GM21360 (cell line): ENCODE data around the gene SRSF7.
"Not testable (repeated sequence)": the region's sequence is repeated elsewhere in the genome, so short reads cannot be mapped to it uniquely, and the experiment has no call there.

Experiments
- ATAC-seq: cut with Tn5 transposase; IDR thresholded peaks from one replicate; pipeline ENCODE4 v1.9.1; 2021; ENCODE audit warnings: mild to moderate bottlenecking, moderate library complexity; ENCODE audit not compliant: unreplicated experiment

Gene SRSF7

DNA sequence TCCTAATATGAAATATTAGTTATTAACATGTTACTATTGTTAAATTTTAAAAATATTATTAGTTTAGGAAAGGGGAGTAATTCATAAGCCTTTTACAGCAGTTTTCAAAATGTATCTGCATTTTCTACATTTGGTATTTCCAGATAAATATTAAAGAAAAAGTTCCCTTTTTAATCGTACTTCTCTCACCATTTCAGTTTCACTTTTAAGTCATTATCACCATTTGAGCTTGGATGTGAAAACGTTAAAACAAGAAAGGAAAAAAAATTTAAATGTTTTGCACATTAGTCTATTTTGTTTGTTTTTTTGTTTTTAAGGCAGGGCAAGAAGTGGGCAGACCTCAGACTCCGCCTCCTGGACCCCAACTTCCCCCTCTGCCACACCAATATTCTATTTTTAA, 3.3 kb upstream of the SRSF7 start:
- no peak for ATAC-seq

- ATAC-seq = no peak
Observed at GRCh38 chr2:38754049-38754448, 2.9 kb upstream of the SRSF7 start.

DNA sequence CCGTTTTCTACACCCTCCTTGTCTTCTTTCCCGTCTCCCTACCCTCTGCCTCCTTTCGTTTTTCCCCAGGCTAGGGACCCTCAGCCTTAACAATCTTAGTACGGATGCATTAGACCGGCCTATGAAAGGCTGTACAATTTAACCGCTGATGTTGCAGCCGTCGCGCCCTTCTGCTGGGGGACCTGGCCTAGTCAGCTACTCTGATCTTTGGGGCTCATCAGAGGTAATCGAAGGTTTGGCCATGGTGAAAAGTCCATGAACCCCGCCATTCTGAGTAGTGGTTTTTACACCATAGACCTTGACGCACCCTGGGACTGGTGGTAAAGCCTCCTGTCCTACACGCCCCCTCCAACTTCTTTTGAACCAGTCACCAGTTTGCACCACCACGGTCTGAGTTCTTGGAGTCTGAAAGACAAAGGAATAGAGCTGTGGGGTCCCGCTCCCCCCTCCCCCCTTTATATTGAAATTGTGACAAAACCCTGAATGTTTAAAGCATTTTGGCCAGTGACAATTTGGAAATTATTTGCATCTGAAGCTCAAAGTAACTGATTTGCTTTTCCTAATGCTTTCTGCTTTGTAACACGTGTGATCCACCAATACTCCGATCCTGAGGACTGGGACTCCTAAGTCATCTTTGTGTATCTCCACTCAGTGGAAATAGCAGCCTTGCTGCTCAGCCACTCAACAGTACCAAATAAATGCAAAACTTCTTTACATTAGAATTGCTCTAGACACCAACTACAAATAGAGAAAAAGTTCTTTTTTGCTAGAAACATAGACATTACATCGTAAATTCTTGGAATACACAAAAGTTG, 642 bp upstream of the SRSF7 start:
- peak; percentile 4 for ATAC-seq

GRCh38 chr2:38750011-38750890, 910 bp downstream of the SRSF7 start:
- ATAC-seq = peak; percentile 38

DNA sequence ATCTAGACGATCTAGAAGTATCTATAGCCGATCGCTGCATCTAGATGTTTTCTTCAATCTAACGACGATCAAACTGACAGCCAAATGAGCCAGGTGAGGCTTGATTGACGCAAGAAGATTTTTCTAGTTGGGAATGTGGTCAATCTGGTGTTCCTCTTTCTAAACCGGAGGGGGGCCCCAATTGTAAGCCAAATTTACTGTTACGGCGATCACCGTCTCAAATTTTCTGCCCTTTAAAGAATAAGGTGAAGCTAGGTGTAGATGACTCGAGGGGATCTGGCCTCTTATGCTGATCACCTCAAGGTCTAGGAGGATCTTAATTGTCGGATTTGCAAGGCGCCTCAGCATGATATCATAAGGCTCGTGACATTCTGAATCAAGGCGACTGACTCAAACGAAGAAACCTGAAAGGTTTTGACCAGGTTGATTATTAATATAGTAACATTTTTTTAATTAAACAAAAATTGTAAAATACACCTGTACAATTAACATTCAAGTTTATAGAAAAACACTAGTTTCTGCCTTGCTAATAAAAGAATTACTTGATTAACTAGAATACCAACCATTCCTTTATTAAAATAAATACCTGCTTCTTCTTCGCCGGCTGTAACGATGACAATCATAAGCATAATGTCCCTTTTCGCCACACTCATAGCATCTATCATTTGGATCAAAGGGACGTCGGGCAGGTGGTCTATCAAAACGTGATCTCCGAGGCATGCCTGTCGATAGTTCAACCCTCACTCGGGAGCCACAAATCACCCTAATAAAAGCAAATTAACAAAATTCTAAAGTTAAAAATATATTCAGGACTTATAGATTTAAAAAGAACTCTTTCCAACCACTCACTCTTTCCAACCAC, 2.0 kb downstream of the SRSF7 start:
- no peak for ATAC-seq

DNA sequence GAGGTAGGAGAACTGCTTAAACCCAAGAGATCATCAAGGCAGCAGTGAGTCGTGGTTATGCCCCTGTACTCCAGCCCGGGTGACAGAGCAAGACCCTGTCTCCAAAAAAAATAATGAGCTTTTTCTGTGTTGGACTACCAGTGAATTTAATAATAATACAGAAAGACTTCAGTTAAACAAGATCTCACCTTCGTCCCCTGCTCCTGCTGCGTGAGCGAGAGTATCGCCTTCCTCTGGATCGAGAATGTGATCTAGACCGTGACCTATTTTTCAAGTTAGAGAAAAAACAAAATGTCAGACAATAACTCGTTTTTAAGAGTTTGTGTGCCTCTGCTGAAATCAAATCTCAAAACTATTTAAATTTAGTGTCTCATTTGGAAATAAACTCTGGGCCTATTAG, 2.8 kb downstream of the SRSF7 start:
- no peak for ATAC-seq

- no peak for ATAC-seq
Observed at GRCh38 chr2:38747819-38748218, 3.3 kb downstream of the SRSF7 start.

- no peak for ATAC-seq
Observed at GRCh38 chr2:38747007-38747424, 4.1 kb downstream of the SRSF7 start.

GRCh38 chr2:38745267-38745666, 5.9 kb downstream of the SRSF7 start:
- ATAC-seq = no peak

GRCh38 chr2:38744399-38744780, 6.8 kb downstream of the SRSF7 start:
- no peak for ATAC-seq

DNA sequence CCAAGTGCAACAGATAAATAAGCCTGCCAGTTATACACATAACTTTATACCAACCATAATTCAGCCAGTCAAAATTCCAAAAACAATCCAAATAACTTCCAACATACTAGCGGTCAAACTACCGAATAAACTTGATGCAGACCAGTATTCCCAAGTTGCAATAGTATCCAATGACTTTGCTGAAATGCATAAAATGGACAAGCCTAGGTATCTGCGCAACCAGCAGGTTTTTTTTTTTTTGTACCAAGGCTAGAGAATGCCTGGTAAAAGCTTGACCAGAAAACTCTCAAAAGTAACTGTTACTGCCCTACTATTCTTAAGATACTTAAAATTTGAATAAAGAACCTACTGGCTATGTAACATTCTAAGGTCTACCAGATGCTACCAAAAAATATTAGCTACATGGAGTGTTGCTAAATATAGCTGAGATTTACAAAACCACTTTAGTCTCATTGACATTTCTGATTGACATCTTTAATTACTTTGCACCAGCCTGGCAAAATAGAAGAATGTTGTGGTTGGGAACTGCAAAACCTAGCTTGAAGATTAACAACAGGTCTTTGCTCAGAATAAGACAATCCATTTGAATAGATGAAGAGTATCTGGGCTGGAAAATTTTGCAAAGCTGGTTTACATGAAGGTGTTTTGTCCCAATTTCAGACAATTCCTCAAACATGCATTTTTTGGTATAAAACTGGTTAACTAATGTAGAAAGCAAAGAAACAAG, 7.3 kb downstream of the SRSF7 start:
- ATAC-seq = no peak

DNA sequence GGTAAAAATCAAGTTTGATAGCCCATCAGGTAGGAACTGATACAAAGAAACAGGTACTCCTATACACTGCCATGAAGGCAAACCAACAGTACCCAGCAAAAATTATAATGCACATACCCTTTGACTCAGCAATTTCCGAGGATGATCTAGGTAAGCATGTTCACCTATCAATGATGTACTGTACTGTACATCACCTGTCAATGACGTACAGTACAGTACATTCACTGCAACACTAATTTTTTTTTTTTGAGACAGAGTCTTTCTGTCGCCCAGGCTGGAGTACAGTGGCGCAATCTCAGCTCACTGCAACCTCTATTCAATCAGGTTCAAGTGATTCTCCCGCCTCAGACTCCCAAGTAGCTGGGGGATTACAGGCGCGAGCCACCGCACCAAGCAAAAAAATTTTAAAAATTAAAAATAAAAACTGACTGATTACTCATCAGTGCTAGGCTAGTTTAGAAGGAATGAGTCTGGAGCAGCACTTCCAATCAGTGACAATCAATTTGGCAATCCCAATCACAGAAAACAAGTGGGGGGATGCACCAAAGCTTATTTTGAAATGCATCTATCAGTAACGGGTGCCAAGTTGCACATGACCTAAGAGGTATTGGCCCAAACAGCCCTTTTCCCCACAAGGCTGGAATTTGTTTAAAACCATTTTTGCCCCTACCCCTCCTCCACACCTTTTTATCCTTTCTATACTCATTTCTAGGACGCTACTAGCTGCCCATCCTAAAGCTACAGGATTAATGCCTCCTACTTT, 8.2 kb downstream of the SRSF7 start:
- no peak for ATAC-seq

GRCh38 chr2:38740851-38741731, 10.1 kb downstream of the SRSF7 start:
- no peak for ATAC-seq

DNA sequence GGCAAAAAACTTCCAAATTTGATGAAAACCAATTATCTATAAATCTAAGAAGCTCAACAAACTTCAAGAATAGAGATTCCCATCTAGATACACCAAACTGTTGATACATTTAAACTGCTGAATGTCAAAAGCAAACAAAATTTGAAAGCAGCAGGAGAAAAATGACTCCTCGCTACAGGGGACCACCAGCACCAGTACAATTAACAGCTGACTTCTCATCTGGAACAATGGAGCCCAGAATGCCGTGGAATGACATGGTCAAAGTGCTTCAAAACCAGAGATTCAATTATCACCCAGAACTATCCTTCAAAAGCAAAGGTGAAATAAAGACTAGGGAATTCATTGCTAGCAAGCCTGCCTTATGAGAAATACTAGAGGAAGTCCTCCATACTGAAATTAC, 11.6 kb downstream of the SRSF7 start:
- ATAC-seq = no peak

- no peak for ATAC-seq
Observed at GRCh38 chr2:38737925-38738324, 13.2 kb downstream of the SRSF7 start.

- ATAC-seq = not testable (repeated sequence)
Observed at GRCh38 chr2:38737000-38737698, 14.0 kb downstream of the SRSF7 start.

GRCh38 chr2:38735999-38736320, 15.2 kb downstream of the SRSF7 start:
- no peak for ATAC-seq
